HepG2 (cell line): ENCODE results near the gene ZNRF4. TPM values are rescaled to one million over a fixed set of nuclear protein-coding genes. Genes with fewer than 3 reads are reported as not detected.

Experiments
- ATAC-seq: fragments of 200-7000 bp; cut with Tn5 transposase; 3 replicates; pipeline ENCODE4 v1.9.1; 2020; ENCODE audit warnings: mild to moderate bottlenecking, moderate library complexity
- BruUV-seq: library from RNA; stranded (reverse); fragments of 400-500 nt; replicated peaks from 2 replicates; lab custom pipeline; 2021; lab: Mats Ljungman, UMichigan
- CTCF ChIA-PET: fragments of 300-600 bp; formaldehyde crosslinking; extraction: SDS; loops from one replicate; lab custom pipeline; 2021; ENCODE audit warnings: low total read pairs, inconsistent platforms, low intra/inter-chr PET ratio; lab: Yijun Ruan, JAX
- POLR2A ChIA-PET: fragments of 350-600 bp; sonication (Branson Sonifier 250); formaldehyde crosslinking; loops from one replicate; lab custom pipeline; 2020; ENCODE audit warnings: antibody characterized with exemption, inconsistent platforms; lab: Yijun Ruan, JAX
- DNase-seq: peaks from one replicate; pipeline ENCODE4 v3.0.0-alpha.2; 2015; ENCODE audit warnings: low spot score
- FAIRE-seq: peaks from 3 replicates; lab custom pipeline; 2011; peaks lifted over from hg19 to GRCh38; lab: Jason Lieb, UNC
- H2AFZ ChIP-seq: one replicate; pipeline ENCODE4 v1.6.1; 2011; ENCODE audit warnings: low read length, inconsistent platforms
- H3K27ac ChIP-seq: fragments of 300-600 bp; 3 replicates; pipeline ENCODE4 v1.8.0; 2011; ENCODE audit warnings: mixed run types, mild to moderate bottlenecking, mixed read lengths, low read length, inconsistent platforms; ENCODE audit not compliant: insufficient read depth; ENCODE audit errors: extremely low read length
- H3K27me3 ChIP-seq, 2 experiments: fragments of 200-600 bp in 1 of 2; 2 replicates in 1 of 2; 3 replicates in 1 of 2; pipeline versions ENCODE4 v1.6.0 to v1.8.0; 2011; ENCODE audit warnings: low read length in 2 of 2, mild to moderate bottlenecking in 2 of 2, moderate library complexity in 2 of 2, inconsistent platforms in 1 of 2; ENCODE audit not compliant: insufficient read depth in 2 of 2, control insufficient read depth in 1 of 2
- H3K36me3 ChIP-seq, 2 experiments: fragments of 200-600 bp in 1 of 2; replicated peaks in 1 of 2; 2 replicates in 1 of 2; 3 replicates in 1 of 2; pipeline versions ENCODE4 v1.5.1 to v1.8.0; 2011; ENCODE audit warnings: low read length in 2 of 2, inconsistent platforms in 1 of 2; ENCODE audit not compliant: insufficient read depth in 2 of 2, control insufficient read depth in 1 of 2
- H3K4me1 ChIP-seq: 2 replicates; pipeline ENCODE4 v1.5.1; 2012; ENCODE audit warnings: low read length, inconsistent platforms; ENCODE audit not compliant: insufficient read depth
- H3K4me2 ChIP-seq: 2 replicates; pipeline ENCODE4 v1.6.0; 2011; ENCODE audit warnings: low read depth, low read length, inconsistent platforms
- H3K4me3 ChIP-seq, 3 experiments: fragments of 200-600 bp in 1 of 3; sonication (generic), shearing (Covaris generic) in 1 of 3; replicated peaks in 1 of 3; 2 replicates each; pipeline ENCODE4 v1.5.1; 2011 to 2016; ENCODE audit warnings: low read length in 3 of 3, inconsistent platforms in 2 of 3, low read depth in 2 of 3, mild to moderate bottlenecking in 2 of 3, control low read depth in 1 of 3, mixed read lengths in 1 of 3; ENCODE audit not compliant: insufficient read depth in 1 of 3
- H3K79me2 ChIP-seq: one replicate; pipeline ENCODE4 v1.6.1; 2011; ENCODE audit warnings: low read length, inconsistent platforms; ENCODE audit not compliant: insufficient read depth
- H3K9ac ChIP-seq: 2 replicates; pipeline ENCODE4 v1.6.0; 2011; ENCODE audit warnings: mild to moderate bottlenecking, low read depth, low read length, inconsistent platforms; ENCODE audit not compliant: insufficient read depth
- H3K9me3 ChIP-seq: 2 replicates; pipeline ENCODE4 v1.5.1; 2012; ENCODE audit warnings: mild to moderate bottlenecking, low read length
- H4K20me1 ChIP-seq: 2 replicates; pipeline ENCODE4 v1.6.0; 2011; ENCODE audit warnings: inconsistent platforms, mild to moderate bottlenecking, low read length, moderate library complexity; ENCODE audit not compliant: insufficient read depth
- AGO2 ChIP-seq: fragments of 200-400 bp; formaldehyde crosslinking; optimal IDR thresholded peaks from 2 replicates; pipeline ENCODE3; 2017; ENCODE audit warnings: mild to moderate bottlenecking, low read depth, low read length, moderate library complexity
- ATF7-NPFF ChIP-seq: sonication (generic); formaldehyde crosslinking; IDR thresholded peaks from 2 replicates; pipeline ENCODE4 v1.8.1; 2023; ENCODE audit warnings: mild to moderate bottlenecking, low read depth, missing genetic modification reagents, moderate library complexity
- HNRNPL ChIP-seq: fragments of 200-400 bp; formaldehyde crosslinking; IDR thresholded peaks from 2 replicates; pipeline ENCODE4 v1.6.1; 2017; ENCODE audit warnings: mild to moderate bottlenecking, low read depth, low read length
- MYNN ChIP-seq: sonication (generic); formaldehyde crosslinking; IDR thresholded peaks from 2 replicates; pipeline ENCODE4 v1.4.0; 2020; ENCODE audit warnings: mild to moderate bottlenecking, low read depth, missing genetic modification reagents
- NFE2L1 ChIP-seq: sonication (generic); formaldehyde crosslinking; IDR thresholded peaks from 2 replicates; pipeline ENCODE4 v1.4.0; 2020; ENCODE audit warnings: missing genetic modification reagents, mild to moderate bottlenecking, borderline replicate concordance
- NR2F2 ChIP-seq: IDR thresholded peaks from 2 replicates; pipeline ENCODE4 v1.6.1; 2012; ENCODE audit warnings: low read depth, inconsistent platforms, borderline replicate concordance
- RAD21 ChIP-seq: fragments of 450-650 bp; formaldehyde crosslinking; IDR thresholded peaks from 2 replicates; pipeline ENCODE4 v1.5.0; 2020; ENCODE audit warnings: mild to moderate bottlenecking
- SATB2 ChIP-seq: sonication (generic); formaldehyde crosslinking; IDR thresholded peaks from 2 replicates; pipeline ENCODE4 v1.5.0; 2020; ENCODE audit warnings: missing genetic modification reagents
- SETDB1 ChIP-seq: sonication (generic); formaldehyde crosslinking; IDR thresholded peaks from 2 replicates; pipeline ENCODE4 v1.5.1; 2020; ENCODE audit warnings: missing genetic modification reagents, mild to moderate bottlenecking, borderline replicate concordance
- SOX6 ChIP-seq, 2 experiments: fragments of 450-650 bp in 1 of 2; sonication (generic) in 1 of 2; formaldehyde crosslinking in 1 of 2; IDR thresholded peaks; 2 replicates each; pipeline versions ENCODE4 v1.4.0 to v1.6.1; 2017 to 2020; ENCODE audit warnings: antibody characterized with exemption in 1 of 2, mild to moderate bottlenecking in 1 of 2, missing genetic modification reagents in 1 of 2
- YEATS2 ChIP-seq: sonication (generic); formaldehyde crosslinking; IDR thresholded peaks from 2 replicates; pipeline ENCODE4 v1.4.0; 2020; ENCODE audit warnings: missing genetic modification reagents, borderline replicate concordance
- ZBTB8A ChIP-seq: sonication (generic); formaldehyde crosslinking; IDR thresholded peaks from 2 replicates; pipeline ENCODE4 v1.4.0; 2020; ENCODE audit warnings: mild to moderate bottlenecking, low read depth, missing genetic modification reagents, borderline replicate concordance
- ZNF431 ChIP-seq: sonication (generic); formaldehyde crosslinking; IDR thresholded peaks from 2 replicates; pipeline ENCODE4 v1.9.0; 2022; ENCODE audit warnings: missing genetic modification reagents, low read depth, mild to moderate bottlenecking, borderline replicate concordance
- ZNF496 ChIP-seq: sonication (generic); formaldehyde crosslinking; IDR thresholded peaks from 2 replicates; pipeline ENCODE4 v1.8.1; 2023; ENCODE audit warnings: mild to moderate bottlenecking, moderate library complexity, missing genetic modification reagents; ENCODE audit not compliant: insufficient replicate concordance
- ZNF501 ChIP-seq: sonication (generic); formaldehyde crosslinking; IDR thresholded peaks from 2 replicates; pipeline ENCODE4 v1.5.1; 2020; ENCODE audit warnings: mild to moderate bottlenecking, moderate library complexity, missing genetic modification reagents
- ZNF674 ChIP-seq: sonication (generic); formaldehyde crosslinking; IDR thresholded peaks from 2 replicates; pipeline ENCODE4 v1.5.0; 2020; ENCODE audit warnings: low read depth, mild to moderate bottlenecking, missing genetic modification reagents
- ZNF816 ChIP-seq: sonication (generic); formaldehyde crosslinking; IDR thresholded peaks from 2 replicates; pipeline ENCODE4 v1.8.0; 2022; ENCODE audit warnings: missing genetic modification reagents, mild to moderate bottlenecking, borderline replicate concordance
- WGBS: methylation state at CpG from one replicate; pipeline ENCODE4 v1.1.6; 2017; ENCODE audit warnings: low lambda C conversion rate; 5-methylcytosine and 5-hydroxymethylcytosine counted together
- in situ Hi-C: cut with HindIII; loops from 2 replicates; pipeline ENCODE4 v1.10.0; 2017; ENCODE audit warnings: low pct_unique_long_range_greater_than_20kb; ENCODE audit not compliant: extremely low pct_ligation_motif_present
- intact Hi-C: fragments of 100-400 bp; cut with micrococcal nuclease; formaldehyde crosslinking; loops from one replicate; pipeline ENCODE4 v1.10.0; 2022; ENCODE audit not compliant: unreplicated experiment
- polyA plus RNA-seq, 8 experiments: library from polyadenylated mRNA; depleted of rRNA in 3 of 8; stranded (reverse) in 7 of 8; unstranded in 1 of 8; fragments of >200 nt; fragmentation: Illumina TruSeq in 4 of 8; extraction: Trizol in 4 of 8; gene quantifications; 2 replicates each; pipeline versions ENCODE4 v1.2.1 to v1.2.3, GENCODE V29; 2011 to 2016; ENCODE audit warnings: low read depth in 4 of 8, missing spikeins in 1 of 8, mixed read lengths in 1 of 8; ENCODE audit not compliant: insufficient read depth in 1 of 8
- total RNA-seq, 5 experiments: library from RNA; depleted of rRNA; stranded (reverse); fragments of >200 nt; fragmentation: Illumina TruSeq; extraction: Trizol; gene quantifications; 2 replicates each; pipeline ENCODE4 v1.2.3, GENCODE V29; 2016; ENCODE audit warnings: low read depth in 1 of 5
- TF ChIP-seq, protein P1 (sequence below): sonication (generic); formaldehyde crosslinking; conservative IDR thresholded peaks from 2 replicates; pipeline ENCODE4 v1.4.0; 2020; ENCODE audit warnings: missing genetic modification reagents
- TF ChIP-seq, protein P2 (sequence below): sonication (generic); formaldehyde crosslinking; IDR thresholded peaks from 2 replicates; pipeline ENCODE4 v1.4.0; 2020; ENCODE audit warnings: missing genetic modification reagents; ENCODE audit errors: not compliant biosample characterization
- TF ChIP-seq, protein P3 (sequence below): sonication (generic); formaldehyde crosslinking; IDR thresholded peaks from 2 replicates; pipeline ENCODE4 v1.8.0; 2022; ENCODE audit warnings: mild to moderate bottlenecking, missing genetic modification reagents, moderate library complexity

Gene ZNRF4
- total and polyA plus RNA-seq, 2 of the 13 experiments (the other 11 are each of a cell fraction or from before 2014, with no cell fraction given): not detected

DNA sequence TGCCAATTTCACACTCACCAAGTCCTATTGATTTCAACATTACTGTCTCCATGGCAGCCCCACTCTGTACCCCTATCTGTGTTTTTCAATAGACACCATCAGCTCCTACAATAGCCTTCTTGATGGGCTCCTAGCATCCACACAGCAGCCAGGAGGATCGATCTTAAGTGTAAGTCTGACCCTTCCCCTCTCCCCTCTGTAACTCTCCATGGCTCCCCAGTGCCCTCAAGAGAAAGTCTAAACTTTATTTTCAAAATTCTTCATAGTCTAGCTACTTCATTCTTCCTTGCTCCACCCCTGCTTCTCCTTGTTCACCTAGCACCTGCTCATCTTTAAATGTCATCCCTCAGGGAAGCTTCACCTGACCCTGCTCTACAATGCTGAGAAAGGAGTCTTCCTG lies 30.0 kb upstream of the ZNRF4 start:
- Histone ChIP-seq H3K9me3 (no peaks in the 10 kb centered on the region), H3K36me3 (no peaks in the 10 kb centered on the region), H3K27ac (no peak overlapping the region), H3K79me2 (no peaks in the 10 kb centered on the region), H2AFZ (no peak overlapping the region), H3K4me3 (no peak overlapping the region), H3K4me2 (no peak overlapping the region), H3K4me1 (no peaks in the 10 kb centered on the region), H3K9ac (no peak overlapping the region), H3K27me3 (peaks cover 0 to 4% of the 10 kb centered on the region in 2 experiments; a peak in 2 of 5 replicates), H4K20me1 (no peaks in the 10 kb centered on the region)
- ChIA-PET CTCF (no interaction called here), POLR2A (no interaction called here)
- 0% methylated on average over 1 of the region's 1 CpG for WGBS
- ATAC-seq: no peak
- intact Hi-C loops: no loop called here
- DNase-seq: no peak
- in situ Hi-C loops: no loop called here
- TF ChIP-seq ZNF674 (CRISPR knock-in tag): no peak
- no peak for TF ChIP-seq RAD21
- no peak for TF ChIP-seq NR2F2
- no peak for TF ChIP-seq YEATS2 (CRISPR knock-in tag)
- no peak for TF ChIP-seq AGO2
- TF ChIP-seq, protein P1, sequence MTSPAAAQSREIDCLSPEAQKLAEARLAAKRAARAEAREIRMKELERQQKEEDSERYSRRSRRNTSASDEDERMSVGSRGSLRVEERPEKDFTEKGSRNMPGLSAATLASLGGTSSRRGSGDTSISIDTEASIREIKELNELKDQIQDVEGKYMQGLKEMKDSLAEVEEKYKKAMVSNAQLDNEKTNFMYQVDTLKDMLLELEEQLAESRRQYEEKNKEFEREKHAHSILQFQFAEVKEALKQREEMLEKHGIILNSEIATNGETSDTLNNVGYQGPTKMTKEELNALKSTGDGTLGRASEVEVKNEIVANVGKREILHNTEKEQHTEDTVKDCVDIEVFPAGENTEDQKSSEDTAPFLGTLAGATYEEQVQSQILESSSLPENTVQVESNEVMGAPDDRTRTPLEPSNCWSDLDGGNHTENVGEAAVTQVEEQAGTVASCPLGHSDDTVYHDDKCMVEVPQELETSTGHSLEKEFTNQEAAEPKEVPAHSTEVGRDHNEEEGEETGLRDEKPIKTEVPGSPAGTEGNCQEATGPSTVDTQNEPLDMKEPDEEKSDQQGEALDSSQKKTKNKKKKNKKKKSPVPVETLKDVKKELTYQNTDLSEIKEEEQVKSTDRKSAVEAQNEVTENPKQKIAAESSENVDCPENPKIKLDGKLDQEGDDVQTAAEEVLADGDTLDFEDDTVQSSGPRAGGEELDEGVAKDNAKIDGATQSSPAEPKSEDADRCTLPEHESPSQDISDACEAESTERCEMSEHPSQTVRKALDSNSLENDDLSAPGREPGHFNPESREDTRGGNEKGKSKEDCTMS: no peak
- no peak for TF ChIP-seq SETDB1 (CRISPR knock-in tag)
- TF ChIP-seq, protein P2, sequence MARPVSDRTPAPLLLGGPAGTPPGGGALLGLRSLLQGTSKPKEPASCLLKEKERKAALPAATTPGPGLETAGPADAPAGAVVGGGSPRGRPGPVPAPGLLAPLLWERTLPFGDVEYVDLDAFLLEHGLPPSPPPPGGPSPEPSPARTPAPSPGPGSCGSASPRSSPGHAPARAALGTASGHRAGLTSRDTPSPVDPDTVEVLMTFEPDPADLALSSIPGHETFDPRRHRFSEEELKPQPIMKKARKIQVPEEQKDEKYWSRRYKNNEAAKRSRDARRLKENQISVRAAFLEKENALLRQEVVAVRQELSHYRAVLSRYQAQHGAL: no peak
- TF ChIP-seq ZNF816 (CRISPR knock-in tag): no peak
- TF ChIP-seq MYNN: no peak
- TF ChIP-seq, protein P3, sequence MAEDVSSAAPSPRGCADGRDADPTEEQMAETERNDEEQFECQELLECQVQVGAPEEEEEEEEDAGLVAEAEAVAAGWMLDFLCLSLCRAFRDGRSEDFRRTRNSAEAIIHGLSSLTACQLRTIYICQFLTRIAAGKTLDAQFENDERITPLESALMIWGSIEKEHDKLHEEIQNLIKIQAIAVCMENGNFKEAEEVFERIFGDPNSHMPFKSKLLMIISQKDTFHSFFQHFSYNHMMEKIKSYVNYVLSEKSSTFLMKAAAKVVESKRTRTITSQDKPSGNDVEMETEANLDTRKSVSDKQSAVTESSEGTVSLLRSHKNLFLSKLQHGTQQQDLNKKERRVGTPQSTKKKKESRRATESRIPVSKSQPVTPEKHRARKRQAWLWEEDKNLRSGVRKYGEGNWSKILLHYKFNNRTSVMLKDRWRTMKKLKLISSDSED (CRISPR knock-in tag): no peak
- TF ChIP-seq SOX6 (IDR thresholded peaks at IDR 0.05): no peak
- no peak for TF ChIP-seq SOX6 (CRISPR knock-in tag; IDR thresholded peaks at IDR 0.05)
- no peak for TF ChIP-seq ZNF496 (CRISPR knock-in tag)
- TF ChIP-seq HNRNPL: no peak
- no peak for TF ChIP-seq SATB2
- no peak for TF ChIP-seq ZNF501
- TF ChIP-seq NFE2L1 (CRISPR knock-in tag): no peak
- no peak for TF ChIP-seq ATF7-NPFF (CRISPR knock-in tag)
- no peak for TF ChIP-seq ZNF431 (CRISPR knock-in tag)
- no peak for TF ChIP-seq ZBTB8A
- FAIRE-seq: no peak
- no TSS peak for BruUV-seq
